A673 (cell line): ENCODE data around the gene SMARCAL1. TPM values are rescaled to one million over a fixed set of nuclear protein-coding genes. Genes with fewer than 3 reads are reported as not detected.
"Not testable (repeated sequence)": the region's sequence is repeated elsewhere in the genome, so short reads cannot be mapped to it uniquely, and the experiment has no call there.

ENCODE experiments used
- BruUV-seq: library from RNA; stranded (reverse); fragments of 400-500 nt; replicated peaks from 2 replicates; lab custom pipeline; 2021; lab: Mats Ljungman, UMichigan
- CTCF ChIA-PET: fragments of 300-600 bp; sonication (Branson Sonifier 250); formaldehyde crosslinking; loops from one replicate; lab custom pipeline; 2022; ENCODE audit warnings: antibody characterized with exemption; lab: Charles Lee
- POLR2A ChIA-PET: fragments of 300-600 bp; sonication (Branson Sonifier 250); formaldehyde crosslinking; loops from one replicate; lab custom pipeline; 2022; ENCODE audit warnings: antibody characterized with exemption; ENCODE audit not compliant: low non-redundant PET; lab: Charles Lee
- DNase-seq: peaks from one replicate; pipeline ENCODE4 v3.0.0-alpha.2; 2015; ENCODE audit warnings: low spot score
- H3K27ac ChIP-seq: fragments of 200-600 bp; sonication (generic); 2 replicates; pipeline ENCODE4 v1.5.1; 2016; ENCODE audit warnings: mixed run types, low read depth, mild to moderate bottlenecking, mixed read lengths, antibody characterized with exemption, low read length; ENCODE audit not compliant: poor library complexity, severe bottlenecking
- H3K27me3 ChIP-seq: fragments of 200-600 bp; sonication (generic); replicated peaks from 2 replicates; pipeline ENCODE4 v1.6.1; 2017; ENCODE audit warnings: mixed run types, low read depth, mild to moderate bottlenecking, mixed read lengths, antibody characterized with exemption, low read length; ENCODE audit not compliant: insufficient read depth, poor library complexity
- H3K36me3 ChIP-seq: fragments of 200-600 bp; sonication (generic); 2 replicates; pipeline ENCODE4 v1.6.1; 2016; ENCODE audit warnings: mixed run types, mild to moderate bottlenecking, mixed read lengths, antibody characterized with exemption, low read length; ENCODE audit not compliant: insufficient read depth, poor library complexity, severe bottlenecking
- H3K4me1 ChIP-seq: fragments of 200-600 bp; sonication (generic); 2 replicates; pipeline ENCODE4 v1.6.1; 2017; ENCODE audit warnings: mixed run types, mild to moderate bottlenecking, mixed read lengths, antibody characterized with exemption, low read length; ENCODE audit not compliant: insufficient read depth, poor library complexity, severe bottlenecking
- H3K4me3 ChIP-seq: fragments of 200-600 bp; sonication (generic); 2 replicates; pipeline ENCODE4 v1.5.1; 2016; ENCODE audit warnings: low read depth, mixed run types, mild to moderate bottlenecking, mixed read lengths, low read length; ENCODE audit not compliant: poor library complexity, severe bottlenecking
- H3K9me3 ChIP-seq: fragments of 200-600 bp; sonication (generic); 2 replicates; pipeline ENCODE4 v1.6.1; 2016; ENCODE audit warnings: mixed run types, low read depth, mild to moderate bottlenecking, mixed read lengths, antibody characterized with exemption, low read length; ENCODE audit not compliant: poor library complexity, severe bottlenecking
- CTCF ChIP-seq: fragments of 300-800, 200-600 bp; sonication (generic); conservative IDR thresholded peaks from 2 replicates; pipeline ENCODE4 v1.5.1; 2017; ENCODE audit warnings: low read depth, mild to moderate bottlenecking, antibody characterized with exemption, low read length, moderate library complexity, mixed read lengths
- EZH2 ChIP-seq: fragments of 200-600 bp; sonication (generic); IDR thresholded peaks from 2 replicates; pipeline ENCODE4 v1.6.1; 2017; ENCODE audit warnings: borderline replicate concordance, low read depth, mild to moderate bottlenecking, mixed read lengths, antibody characterized with exemption, low read length; ENCODE audit not compliant: poor library complexity, severe bottlenecking
- intact Hi-C: fragments of 100-400 bp; cut with micrococcal nuclease; formaldehyde crosslinking; loops from one replicate; pipeline ENCODE4 v1.10.0; 2022; ENCODE audit not compliant: unreplicated experiment
- total RNA-seq: library from RNA; stranded (reverse); gene quantifications from 2 replicates; pipeline ENCODE4 v1.2.3, GENCODE V29; 2021

SMARCAL1 gene
- total RNA-seq, 1 experiment from 2014 or later, result 20.7 TPM

- CTCF ChIA-PET, result interaction anchor here (1.2 to 3.2 kb wide), 2 partner anchors 117 to 147 kb away, joined by 5 to 50 read pairs; no protein-coding TSS in a partner anchor
These were observed 105.4 kb downstream of the SMARCAL1 start for GRCh38 chr2:216517447-216518225.

GRCh38 chr2:216518566-216519119, 106.4 kb downstream of the SMARCAL1 start:
- H3K36me3 ChIP-seq, H3K27ac ChIP-seq, H3K9me3 ChIP-seq, H3K4me3 ChIP-seq, H3K27me3 ChIP-seq, BruUV-seq, DNase-seq, POLR2A ChIA-PET: not testable (repeated sequence)
- CTCF ChIA-PET, result interaction anchor here (1.0 to 3.2 kb wide), 6 partner anchors 16 to 146 kb away, joined by 4 to 50 read pairs (median 4); no protein-coding TSS in a partner anchor
- intact Hi-C loops, result loop anchor here (1.0 to 5.0 kb wide), 4 partner anchors 79 to 1194 kb away; no protein-coding TSS in a partner anchor
- peaks cover 12% of the 10 kb centered on the region for H3K4me1 ChIP-seq

More at GRCh38 chr2:216517447-216518225, 105.4 kb downstream of the SMARCAL1 start:
- H3K4me3 ChIP-seq, result no peak overlapping the region
- no TSS peak for BruUV-seq
- no peak overlapping the region for H3K27ac ChIP-seq
- intact Hi-C loops, result loop anchor here (2.0 to 5.0 kb wide), 3 partner anchors 80 to 1195 kb away; no protein-coding TSS in a partner anchor
- POLR2A ChIA-PET, result no interaction called here
- TF ChIP-seq CTCF, result no peak
- TF ChIP-seq EZH2, result no peak
- no peaks in the 10 kb centered on the region for H3K36me3 ChIP-seq
- no peak for DNase-seq
- H3K27me3 ChIP-seq, result no peaks in the 10 kb centered on the region
- peaks cover 12% of the 10 kb centered on the region for H3K4me1 ChIP-seq
- no peaks in the 10 kb centered on the region for H3K9me3 ChIP-seq

GRCh38 chr2:216519154-216519762, 107.0 kb downstream of the SMARCAL1 start:
- H3K9me3 ChIP-seq, result no peaks in the 10 kb centered on the region
- ChIA-PET CTCF (interaction anchor here (0.6 to 3.2 kb wide), 7 partner anchors 16 to 146 kb away, joined by 3 to 50 read pairs (median 4); no protein-coding TSS in a partner anchor), POLR2A (no interaction called here)
- H3K4me1 ChIP-seq, result peaks cover 12% of the 10 kb centered on the region
- peak; percentile 88 for DNase-seq
- intact Hi-C loops, result loop anchor here (1.0 to 5.0 kb wide), 4 partner anchors 78 to 1194 kb away; no protein-coding TSS in a partner anchor
- no peaks in the 10 kb centered on the region for H3K27me3 ChIP-seq
- H3K27ac ChIP-seq, result no peak overlapping the region
- no TSS peak for BruUV-seq
- H3K36me3 ChIP-seq, result no peaks in the 10 kb centered on the region
- TF ChIP-seq EZH2, result no peak
- peak; percentile 86 for TF ChIP-seq CTCF
- no peak overlapping the region for H3K4me3 ChIP-seq
